SH-SY5Y (cell line): ENCODE measurements around the gene CYTL1.

Experiments used
- GATA2 ChIP-seq: IDR thresholded peaks from 2 replicates; pipeline ENCODE4 v1.6.1; 2011; ENCODE audit warnings: mild to moderate bottlenecking, low read depth, low read length
- GATA3 ChIP-seq: IDR thresholded peaks from 2 replicates; pipeline ENCODE4 v1.6.1; 2011; ENCODE audit warnings: low read depth, mild to moderate bottlenecking, low read length, moderate library complexity

DNA sequence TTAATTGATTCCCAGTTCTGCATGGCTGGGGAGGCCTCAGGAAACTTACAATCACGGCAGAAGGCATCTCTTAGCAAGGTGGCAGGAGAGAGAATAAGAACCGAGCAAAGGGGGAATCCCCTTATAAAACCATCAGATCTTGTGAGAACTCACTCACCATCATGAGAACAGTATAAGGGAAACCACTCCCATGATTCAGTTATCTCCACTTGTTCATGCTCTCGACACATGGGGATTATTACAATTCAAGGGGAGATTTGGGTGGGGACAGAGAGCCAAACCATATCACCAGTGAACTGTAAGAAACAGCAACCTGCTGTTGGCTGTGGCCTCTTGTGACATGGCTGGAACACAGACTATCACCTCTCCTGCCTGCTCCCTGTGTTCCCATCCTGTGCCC lies 7.1 kb upstream of the CYTL1 start:
- TF ChIP-seq GATA2: no peak
- TF ChIP-seq GATA3: no peak
